Measurements from ENCODE around the gene HDAC8. TPM values are rescaled to one million over a fixed set of nuclear protein-coding genes. Genes with fewer than 3 reads are reported as not detected.
A peak's percentile ranks its signal among the peaks of the same experiment; 100 is the strongest.

HDAC8 gene
- total and polyA plus RNA-seq, 9 donors, result 16.9 to 33.7 (median 24.2) TPM

DNA sequence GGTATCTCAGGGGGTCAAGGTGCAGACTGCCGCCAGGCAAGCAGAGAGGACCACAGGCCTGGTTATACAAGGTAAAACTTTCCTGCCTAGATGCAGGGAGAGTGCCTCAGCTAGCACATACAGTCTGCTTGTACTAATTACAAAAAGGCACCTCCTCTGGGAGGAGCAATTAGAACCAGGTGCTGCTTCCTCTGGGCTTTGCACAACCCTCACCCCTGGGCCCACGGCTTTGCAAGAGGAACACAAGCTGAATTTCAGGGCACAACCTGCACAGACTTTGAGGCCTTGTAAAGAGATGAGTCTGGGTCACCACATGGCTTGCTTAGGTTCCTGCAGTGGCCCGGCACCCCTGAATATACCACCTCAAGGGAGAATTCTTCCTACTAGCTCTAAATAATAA is 257.8 kb downstream of the HDAC8 start:
- intact Hi-C loops (cut with DNase I), result no loop called here
- Histone ChIP-seq H3K36me3 (no peaks in the 10 kb centered on the region), H3K9me3 (no peaks in the 10 kb centered on the region), H3K27ac (no peak overlapping the region), H3K4me3 (no peak overlapping the region), H3K27me3 (no peaks in the 10 kb centered on the region), H3K4me1 (ENCODE audit: insufficient read depth) (no peaks in the 10 kb centered on the region)
- WGBS, 3 donors, result 88 to 93% (median 89%) methylated on average over 3 of the region's 3 CpGs
- TF ChIP-seq CTCF (IDR thresholded peaks at IDR 0.05) (no peak), POLR2A (IDR thresholded peaks at IDR 0.05) (no peak), EP300 (IDR thresholded peaks at IDR 0.05) (no peak)
- no peak for DNase-seq

GRCh38 chrX:72313707-72314641 is 258.7 kb downstream of the HDAC8 start:
- no peaks in the 10 kb centered on the region for H3K36me3 ChIP-seq
- TF ChIP-seq EP300 (IDR thresholded peaks at IDR 0.05), result no peak
- TF ChIP-seq POLR2A (IDR thresholded peaks at IDR 0.05), result no peak
- no peak for TF ChIP-seq CTCF (IDR thresholded peaks at IDR 0.05)
- no peak for DNase-seq
- no peaks in the 10 kb centered on the region for H3K9me3 ChIP-seq
- intact Hi-C loops (cut with DNase I), result no loop called here
- H3K4me3 ChIP-seq, result no peak overlapping the region
- no peaks in the 10 kb centered on the region for H3K27me3 ChIP-seq
- WGBS, 3 donors, result 45 to 51% (median 47%) methylated on average over 8 of the region's 8 CpGs
- H3K27ac ChIP-seq, result peak overlapping the region in 1 of 2 donors; percentile 1
- H3K4me1 ChIP-seq (ENCODE audit: insufficient read depth), result no peaks in the 10 kb centered on the region

GRCh38 chrX:72312311-72312940 is 260.2 kb downstream of the HDAC8 start:
- H3K27me3 ChIP-seq, result no peaks in the 10 kb centered on the region
- WGBS, 3 donors, result 60 to 68% (median 65%) methylated on average over 14 of the region's 14 CpGs

More at GRCh38 chrX:72312311-72312940, 260.2 kb downstream of the HDAC8 start:
- Histone ChIP-seq H3K9me3 (no peaks in the 10 kb centered on the region), H3K4me3 (no peak overlapping the region), H3K36me3 (no peaks in the 10 kb centered on the region), H3K4me1 (ENCODE audit: insufficient read depth) (no peaks in the 10 kb centered on the region), H3K27ac (no peak overlapping the region)
- no peak for DNase-seq
- no peak for TF ChIP-seq CTCF (IDR thresholded peaks at IDR 0.05)
- no peak for TF ChIP-seq POLR2A (IDR thresholded peaks at IDR 0.05)
- no peak for TF ChIP-seq EP300 (IDR thresholded peaks at IDR 0.05)
- intact Hi-C loops (cut with DNase I), result no loop called here

Measured in ovary (tissue), 9 donors.